HCT116 (cell line): ENCODE results near the gene SUSD5.

Experiments
- CTCF ChIP-seq, 3 experiments: fragments of 200-600 bp in 1 of 3; sonication (generic) in 1 of 3; IDR thresholded peaks in 2 of 3; conservative IDR thresholded peaks in 1 of 3; 2 replicates each; pipeline ENCODE4 v1.5.1; 2012 to 2017; ENCODE audit warnings: low read depth in 2 of 3, low read length in 2 of 3, antibody characterized with exemption in 1 of 3, borderline replicate concordance in 1 of 3, control low read depth in 1 of 3, mild to moderate bottlenecking in 1 of 3, mixed read lengths in 1 of 3, mixed run types in 1 of 3, moderate library complexity in 1 of 3; ENCODE audit not compliant: insufficient read depth in 1 of 3
- EZH2 ChIP-seq: fragments of 200-600 bp; sonication (generic); IDR thresholded peaks from 2 replicates; pipeline ENCODE4 v1.6.1; 2017; ENCODE audit warnings: antibody characterized with exemption, mixed run types
- POLR2A ChIP-seq: IDR thresholded peaks from 2 replicates; pipeline ENCODE4 v1.7.0; 2011; ENCODE audit warnings: borderline replicate concordance; ENCODE audit not compliant: insufficient read depth, insufficient read length; ENCODE audit errors: extremely low read depth
- POLR2AphosphoS5 ChIP-seq: IDR thresholded peaks from 2 replicates; pipeline ENCODE4 v1.6.1; 2011; ENCODE audit warnings: mild to moderate bottlenecking, low read depth, low read length, moderate library complexity
- SIN3A ChIP-seq: IDR thresholded peaks from 2 replicates; pipeline ENCODE4 v1.6.1; 2012; ENCODE audit warnings: low read depth
- YY1 ChIP-seq: IDR thresholded peaks from 2 replicates; pipeline ENCODE4 v1.6.1; 2011; ENCODE audit warnings: low read length, low read depth, moderate library complexity, mild to moderate bottlenecking; ENCODE audit not compliant: insufficient replicate concordance; ENCODE audit errors: extremely low read depth
- ZBTB33 ChIP-seq: IDR thresholded peaks from 2 replicates; pipeline ENCODE4 v1.6.1; 2011; ENCODE audit warnings: mild to moderate bottlenecking, low read length, moderate library complexity; ENCODE audit not compliant: insufficient replicate concordance; ENCODE audit errors: extremely low read depth
- TF ChIP-seq, protein P1 (sequence below): IDR thresholded peaks from 2 replicates; pipeline ENCODE4 v1.6.1; 2012
- TF ChIP-seq, protein P2 (sequence below): IDR thresholded peaks from 2 replicates; pipeline ENCODE4 v1.6.1; 2012; ENCODE audit warnings: low read depth

DNA sequence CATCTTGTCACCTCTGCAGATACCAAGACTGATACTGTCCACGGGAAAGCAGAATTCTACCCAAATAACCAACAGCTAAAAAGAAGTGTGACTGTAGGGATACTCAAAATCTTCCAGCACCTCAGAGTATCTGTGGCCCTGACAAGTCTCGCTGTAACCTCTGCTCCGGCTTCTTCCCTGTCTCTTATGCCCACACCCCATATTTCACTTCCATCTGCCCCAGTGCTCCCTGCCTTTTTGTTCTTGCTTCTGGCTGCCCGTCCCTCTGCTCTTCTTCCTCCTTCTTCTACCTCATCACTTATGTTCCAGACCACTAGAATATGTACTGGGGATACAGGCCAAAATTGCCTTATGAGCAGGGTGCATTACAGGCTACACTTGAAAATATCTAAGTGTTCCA is 59.4 kb downstream of the SUSD5 start:
- TF ChIP-seq, protein P1, sequence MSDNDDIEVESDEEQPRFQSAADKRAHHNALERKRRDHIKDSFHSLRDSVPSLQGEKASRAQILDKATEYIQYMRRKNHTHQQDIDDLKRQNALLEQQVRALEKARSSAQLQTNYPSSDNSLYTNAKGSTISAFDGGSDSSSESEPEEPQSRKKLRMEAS: no peak
- TF ChIP-seq CTCF (IDR thresholded peaks at IDR 0.05 in 2 of 3, conservative IDR thresholded peaks at IDR 0.05 in 1 of 3; ENCODE audit: borderline replicate concordance in 1 of 3, insufficient read depth in 1 of 3, low read depth in 2 of 3, low read length in 2 of 3) (no peak), EZH2 (no peak), POLR2A (no peak), SIN3A (no peak), ZBTB33 (no peak), POLR2AphosphoS5 (no peak), YY1 (no peak)
- TF ChIP-seq, protein P2, sequence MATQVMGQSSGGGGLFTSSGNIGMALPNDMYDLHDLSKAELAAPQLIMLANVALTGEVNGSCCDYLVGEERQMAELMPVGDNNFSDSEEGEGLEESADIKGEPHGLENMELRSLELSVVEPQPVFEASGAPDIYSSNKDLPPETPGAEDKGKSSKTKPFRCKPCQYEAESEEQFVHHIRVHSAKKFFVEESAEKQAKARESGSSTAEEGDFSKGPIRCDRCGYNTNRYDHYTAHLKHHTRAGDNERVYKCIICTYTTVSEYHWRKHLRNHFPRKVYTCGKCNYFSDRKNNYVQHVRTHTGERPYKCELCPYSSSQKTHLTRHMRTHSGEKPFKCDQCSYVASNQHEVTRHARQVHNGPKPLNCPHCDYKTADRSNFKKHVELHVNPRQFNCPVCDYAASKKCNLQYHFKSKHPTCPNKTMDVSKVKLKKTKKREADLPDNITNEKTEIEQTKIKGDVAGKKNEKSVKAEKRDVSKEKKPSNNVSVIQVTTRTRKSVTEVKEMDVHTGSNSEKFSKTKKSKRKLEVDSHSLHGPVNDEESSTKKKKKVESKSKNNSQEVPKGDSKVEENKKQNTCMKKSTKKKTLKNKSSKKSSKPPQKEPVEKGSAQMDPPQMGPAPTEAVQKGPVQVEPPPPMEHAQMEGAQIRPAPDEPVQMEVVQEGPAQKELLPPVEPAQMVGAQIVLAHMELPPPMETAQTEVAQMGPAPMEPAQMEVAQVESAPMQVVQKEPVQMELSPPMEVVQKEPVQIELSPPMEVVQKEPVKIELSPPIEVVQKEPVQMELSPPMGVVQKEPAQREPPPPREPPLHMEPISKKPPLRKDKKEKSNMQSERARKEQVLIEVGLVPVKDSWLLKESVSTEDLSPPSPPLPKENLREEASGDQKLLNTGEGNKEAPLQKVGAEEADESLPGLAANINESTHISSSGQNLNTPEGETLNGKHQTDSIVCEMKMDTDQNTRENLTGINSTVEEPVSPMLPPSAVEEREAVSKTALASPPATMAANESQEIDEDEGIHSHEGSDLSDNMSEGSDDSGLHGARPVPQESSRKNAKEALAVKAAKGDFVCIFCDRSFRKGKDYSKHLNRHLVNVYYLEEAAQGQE: no peak
